NOMO-1 (cell line): ENCODE measurements around the gene INPP5J.

Experiments used
- DNase-seq, 2 experiments: peaks; one replicate each; lab custom pipeline; 2025; ENCODE audit not compliant: unreplicated experiment in 2 of 2; lab: John Stamatoyannopoulos, UW

INPP5J gene

DNA sequence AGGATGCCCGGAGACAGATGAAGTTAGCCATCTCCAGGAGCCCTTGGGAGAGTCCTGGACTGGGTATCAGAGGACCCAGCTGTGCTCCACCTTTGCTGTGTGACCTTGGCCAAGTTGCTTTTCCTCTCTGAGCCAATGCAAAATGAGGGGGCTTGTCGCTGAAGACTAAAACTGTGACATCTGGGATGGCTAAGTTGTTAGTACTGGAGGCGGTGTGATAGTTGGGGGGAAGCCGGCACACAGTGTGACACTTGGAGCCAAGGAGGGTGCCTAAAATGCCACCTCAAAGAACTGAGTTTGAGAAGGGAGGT, 481 bp downstream of the INPP5J start:
- no peak for DNase-seq

DNA sequence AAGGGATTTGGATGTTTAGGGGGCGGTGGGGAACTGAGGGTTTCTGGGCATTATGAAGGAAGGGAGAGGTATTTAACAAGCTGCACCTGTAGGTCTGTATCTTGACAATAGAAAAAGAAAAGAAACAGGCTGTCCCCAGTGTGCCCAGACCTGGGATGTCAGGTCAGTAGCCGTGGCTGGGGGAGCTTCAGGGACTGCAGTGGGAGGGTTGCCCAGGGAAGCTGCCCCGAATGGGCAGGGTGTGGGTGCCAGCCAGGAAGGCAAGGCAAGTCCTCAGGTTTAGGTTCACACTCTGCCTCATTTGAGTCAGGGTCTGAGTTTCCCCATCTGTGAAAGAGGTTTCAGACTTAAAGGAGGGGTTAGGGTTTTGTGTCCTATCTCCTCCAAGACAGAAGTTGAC, 1.5 kb downstream of the INPP5J start:
- no peak for DNase-seq

DNA sequence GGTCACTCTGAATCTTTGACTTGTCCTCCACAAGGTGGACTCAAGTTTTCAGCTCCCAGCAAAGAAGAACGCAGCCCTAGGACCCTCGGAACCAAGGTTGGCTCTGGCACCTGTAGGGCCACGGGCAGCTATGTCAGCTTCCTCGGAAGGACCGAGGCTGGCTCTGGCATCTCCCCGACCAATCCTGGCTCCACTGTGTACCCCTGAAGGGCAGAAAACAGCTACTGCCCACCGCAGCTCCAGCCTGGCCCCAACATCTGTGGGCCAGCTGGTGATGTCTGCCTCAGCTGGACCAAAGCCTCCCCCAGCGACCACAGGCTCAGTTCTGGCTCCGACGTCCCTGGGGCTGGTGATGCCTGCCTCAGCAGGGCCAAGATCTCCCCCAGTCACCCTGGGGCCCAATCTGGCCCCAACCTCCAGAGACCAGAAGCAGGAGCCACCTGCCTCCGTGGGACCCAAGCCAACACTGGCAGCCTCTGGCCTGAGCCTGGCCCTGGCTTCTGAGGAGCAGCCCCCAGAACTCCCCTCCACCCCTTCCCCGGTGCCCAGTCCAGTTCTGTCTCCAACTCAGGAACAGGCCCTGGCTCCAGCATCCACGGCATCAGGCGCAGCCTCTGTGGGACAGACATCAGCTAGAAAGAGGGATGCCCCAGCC, 2.2 kb downstream of the INPP5J start:
- no peak for DNase-seq

DNA sequence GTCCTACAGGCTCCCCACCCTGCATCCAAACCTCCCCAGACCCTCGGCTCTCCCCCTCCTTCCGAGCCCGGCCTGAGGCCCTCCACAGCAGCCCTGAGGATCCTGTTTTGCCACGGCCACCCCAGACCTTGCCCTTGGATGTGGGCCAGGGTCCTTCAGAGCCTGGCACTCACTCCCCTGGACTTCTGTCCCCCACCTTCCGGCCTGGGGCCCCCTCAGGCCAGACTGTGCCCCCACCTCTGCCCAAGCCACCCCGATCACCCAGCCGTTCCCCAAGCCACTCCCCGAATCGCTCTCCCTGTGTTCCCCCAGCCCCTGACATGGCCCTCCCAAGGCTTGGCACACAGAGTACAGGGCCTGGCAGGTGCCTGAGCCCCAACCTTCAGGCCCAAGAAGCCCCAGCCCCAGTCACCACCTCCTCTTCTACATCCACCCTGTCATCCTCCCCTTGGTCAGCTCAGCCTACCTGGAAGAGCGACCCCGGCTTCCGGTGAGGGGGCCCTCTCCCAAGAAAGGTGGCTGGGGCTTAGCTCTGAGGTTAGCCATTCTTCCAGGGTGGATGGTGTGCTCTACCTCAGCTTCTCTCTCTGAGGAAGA, 2.9 kb downstream of the INPP5J start:
- no peak for DNase-seq

DNA sequence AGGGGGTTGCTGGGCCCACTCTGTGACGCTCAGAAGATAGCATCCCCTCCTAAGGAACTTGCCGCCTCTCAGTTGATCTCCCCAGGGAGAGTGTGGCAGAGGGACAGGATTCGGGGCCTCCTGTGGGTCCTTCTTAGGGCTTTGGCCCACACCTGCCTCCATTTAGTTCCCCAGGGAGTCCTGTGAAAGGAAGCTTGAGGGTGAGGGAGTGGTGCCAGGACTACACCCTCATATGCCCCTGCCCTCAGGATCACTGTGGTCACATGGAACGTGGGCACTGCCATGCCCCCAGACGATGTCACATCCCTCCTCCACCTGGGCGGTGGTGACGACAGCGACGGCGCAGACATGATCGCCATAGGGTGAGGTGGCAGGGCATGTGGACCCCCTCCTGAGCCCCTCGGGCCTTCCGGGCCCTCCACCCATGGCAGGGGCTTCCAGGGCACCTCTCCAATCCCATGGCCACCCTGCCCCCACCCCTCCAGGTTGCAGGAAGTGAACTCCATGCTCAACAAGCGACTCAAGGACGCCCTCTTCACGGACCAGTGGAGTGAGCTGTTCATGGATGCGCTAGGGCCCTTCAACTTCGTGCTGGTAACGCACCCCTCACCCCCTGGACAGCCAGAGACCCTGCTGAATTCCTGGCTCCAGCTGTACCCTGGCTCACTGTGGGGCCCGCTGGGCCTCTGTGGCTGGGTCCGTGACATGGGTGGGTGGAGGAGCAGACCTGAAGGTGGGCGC, 3.5 kb downstream of the INPP5J start:
- no peak for DNase-seq

DNA sequence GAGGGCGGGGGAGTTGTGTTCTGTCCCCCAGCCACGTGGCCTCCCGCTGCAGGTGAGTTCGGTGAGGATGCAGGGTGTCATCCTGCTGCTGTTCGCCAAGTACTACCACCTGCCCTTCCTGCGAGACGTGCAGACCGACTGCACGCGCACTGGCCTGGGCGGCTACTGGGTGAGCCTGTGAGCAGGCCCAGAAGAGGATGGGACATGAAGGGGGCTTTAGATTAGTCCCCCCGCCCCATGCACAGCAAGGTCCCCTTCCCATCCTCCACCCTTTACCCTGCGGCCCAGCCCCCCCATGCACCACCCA, 4.1 kb downstream of the INPP5J start:
- DNase-seq: no peak

DNA sequence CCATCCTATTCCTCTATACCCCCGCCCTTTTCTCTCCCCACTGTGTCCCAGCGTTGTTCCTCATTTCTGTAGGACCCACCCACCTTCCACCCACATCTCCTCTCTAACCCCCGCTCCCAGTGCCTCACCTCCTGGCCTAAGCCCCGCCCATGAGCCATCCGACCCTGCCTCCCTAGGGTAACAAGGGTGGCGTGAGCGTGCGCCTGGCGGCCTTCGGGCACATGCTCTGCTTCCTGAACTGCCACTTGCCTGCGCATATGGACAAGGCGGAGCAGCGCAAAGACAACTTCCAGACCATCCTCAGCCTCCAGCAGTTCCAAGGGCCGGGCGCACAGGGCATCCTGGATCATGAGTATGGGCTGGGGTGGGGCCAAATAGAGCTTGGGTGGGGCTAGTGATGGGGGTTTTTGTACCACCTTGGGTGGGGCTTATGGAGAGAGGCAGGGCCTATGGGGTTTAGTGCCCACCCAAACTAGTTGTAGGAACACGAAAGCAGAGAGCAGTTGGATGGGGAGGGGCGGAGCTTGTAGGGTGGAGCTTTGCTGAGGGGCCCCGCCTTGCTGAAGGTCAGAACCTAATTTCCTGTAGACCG, 4.5 kb downstream of the INPP5J start:
- no peak for DNase-seq

DNA sequence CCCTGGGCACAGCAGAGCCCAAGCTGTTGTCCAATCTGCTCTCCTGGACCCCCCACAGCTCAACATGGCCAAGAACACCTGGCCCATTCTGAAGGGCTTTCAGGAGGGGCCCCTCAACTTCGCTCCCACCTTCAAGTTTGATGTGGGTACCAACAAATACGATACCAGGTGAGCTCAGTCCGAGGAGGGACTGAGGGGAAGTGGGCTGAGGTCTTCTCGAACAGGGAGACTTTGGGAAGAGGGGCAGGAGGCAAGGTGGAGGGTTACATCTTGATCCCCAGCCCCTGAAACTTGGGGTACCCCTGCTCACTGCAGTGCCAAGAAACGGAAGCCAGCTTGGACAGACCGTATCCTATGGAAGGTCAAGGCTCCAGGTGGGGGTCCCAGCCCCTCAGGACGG, 5.4 kb downstream of the INPP5J start:
- DNase-seq: no peak

DNA sequence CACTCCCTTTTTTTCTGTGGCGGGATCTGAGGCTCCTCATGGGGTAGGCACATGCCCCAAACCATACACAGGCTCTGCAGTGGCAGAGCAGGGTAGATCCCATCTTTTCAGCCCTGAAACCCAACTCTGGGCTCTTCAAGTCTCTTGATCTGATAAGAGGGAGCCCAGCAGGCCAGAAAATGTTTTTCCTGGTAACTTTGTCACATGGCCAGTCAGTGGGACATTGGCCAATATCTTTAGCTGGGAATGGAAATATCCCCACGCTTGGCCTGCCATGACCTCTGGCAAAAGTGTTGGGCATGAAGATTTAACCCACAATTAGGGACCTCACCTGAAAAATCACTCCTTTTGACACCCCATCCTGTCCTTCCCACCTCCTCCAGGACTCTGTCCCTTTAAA, 8.1 kb downstream of the INPP5J start:
- DNase-seq: no peak

DNA sequence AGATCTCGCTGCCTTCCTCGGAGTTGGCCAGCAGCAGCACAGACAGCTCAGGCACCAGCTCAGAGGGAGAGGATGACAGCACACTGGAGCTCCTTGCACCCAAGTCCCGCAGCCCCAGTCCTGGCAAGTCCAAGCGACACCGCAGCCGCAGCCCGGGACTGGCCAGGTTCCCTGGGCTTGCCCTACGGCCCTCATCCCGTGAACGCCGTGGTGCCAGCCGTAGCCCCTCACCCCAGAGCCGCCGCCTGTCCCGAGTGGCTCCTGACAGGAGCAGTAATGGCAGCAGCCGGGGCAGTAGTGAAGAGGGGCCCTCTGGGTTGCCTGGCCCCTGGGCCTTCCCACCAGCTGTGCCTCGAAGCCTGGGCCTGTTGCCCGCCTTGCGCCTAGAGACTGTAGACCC, 11.1 kb downstream of the INPP5J start:
- DNase-seq: no peak

DNA sequence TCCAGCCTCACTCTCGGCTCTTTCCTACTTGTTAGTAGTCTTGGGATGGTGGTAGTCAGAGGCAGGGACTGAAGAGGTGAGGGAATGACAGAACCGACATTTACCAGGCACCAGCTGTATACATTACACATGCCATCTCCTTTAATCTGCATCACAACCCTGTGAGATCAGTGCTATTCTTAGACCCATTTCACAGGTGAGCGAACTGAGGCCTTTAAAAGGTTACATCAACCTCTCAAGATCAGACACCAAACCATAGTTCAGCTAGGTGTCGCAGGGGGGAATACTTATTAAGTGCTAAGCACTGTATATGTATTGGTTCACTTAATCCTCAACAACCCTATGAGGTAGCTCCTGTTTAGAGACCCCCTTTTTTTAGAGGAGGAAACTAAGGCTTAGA, 11.9 kb downstream of the INPP5J start:
- DNase-seq: no peak

DNA sequence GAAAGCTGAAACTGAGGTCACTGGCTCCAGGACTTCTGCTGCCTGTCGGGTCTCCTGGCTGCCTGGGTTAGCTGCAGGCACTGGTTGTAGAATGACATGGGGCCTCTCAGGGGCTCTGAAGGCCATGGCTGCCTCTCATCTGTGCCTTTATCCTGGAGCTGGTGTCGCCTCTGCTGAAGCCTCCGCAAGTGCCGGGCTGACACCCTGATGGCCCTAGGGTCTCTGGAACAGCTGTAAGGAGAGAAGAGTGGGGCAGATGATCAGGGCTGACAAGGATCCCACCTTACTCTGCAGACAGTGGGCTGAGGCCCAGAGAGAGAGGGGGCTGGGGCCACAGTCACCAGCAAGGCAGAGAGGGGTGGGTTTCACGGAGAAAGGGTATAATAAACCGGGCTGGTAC, 12.9 kb downstream of the INPP5J start:
- no peak for DNase-seq

DNA sequence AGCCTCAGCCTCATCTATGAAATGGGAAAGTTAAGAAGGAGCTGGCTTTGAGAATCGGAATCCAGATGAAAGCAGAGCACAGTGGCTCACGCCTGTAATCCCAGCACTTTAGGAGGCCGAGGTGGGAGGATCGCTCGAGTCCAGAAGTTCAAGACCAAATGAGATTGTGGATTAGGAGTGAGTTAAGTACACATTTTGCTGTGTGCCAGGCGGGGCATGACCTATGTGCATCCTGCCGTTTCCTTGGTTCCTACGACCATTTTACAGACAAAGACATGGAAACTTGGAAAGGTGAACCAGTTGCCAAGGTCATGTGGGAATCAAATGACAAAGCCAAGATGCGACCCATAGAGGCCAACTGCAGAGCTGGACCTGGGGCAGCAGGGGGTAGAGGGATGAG, 13.4 kb downstream of the INPP5J start:
- DNase-seq: no peak

DNA sequence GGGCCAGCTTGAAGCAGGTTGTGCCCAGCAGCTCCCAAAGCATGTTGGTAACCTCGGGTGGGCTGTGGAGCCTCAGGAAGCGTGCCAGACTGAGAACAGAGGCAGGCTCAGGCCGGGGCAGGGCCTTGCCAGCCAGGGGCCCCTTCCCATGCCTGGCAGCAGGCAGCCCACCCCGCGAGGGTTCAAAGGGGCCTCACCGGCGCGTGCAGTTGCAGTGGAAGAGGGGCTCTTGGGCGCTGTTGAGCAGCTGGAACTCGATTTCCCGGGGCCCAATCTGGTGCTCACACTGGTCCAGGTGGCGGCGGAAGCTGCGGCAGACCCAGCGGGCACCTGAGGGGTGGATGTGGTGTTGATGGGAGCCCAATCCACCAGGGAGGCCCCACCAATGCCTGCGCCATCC, 13.9 kb downstream of the INPP5J start:
- no peak for DNase-seq

DNA sequence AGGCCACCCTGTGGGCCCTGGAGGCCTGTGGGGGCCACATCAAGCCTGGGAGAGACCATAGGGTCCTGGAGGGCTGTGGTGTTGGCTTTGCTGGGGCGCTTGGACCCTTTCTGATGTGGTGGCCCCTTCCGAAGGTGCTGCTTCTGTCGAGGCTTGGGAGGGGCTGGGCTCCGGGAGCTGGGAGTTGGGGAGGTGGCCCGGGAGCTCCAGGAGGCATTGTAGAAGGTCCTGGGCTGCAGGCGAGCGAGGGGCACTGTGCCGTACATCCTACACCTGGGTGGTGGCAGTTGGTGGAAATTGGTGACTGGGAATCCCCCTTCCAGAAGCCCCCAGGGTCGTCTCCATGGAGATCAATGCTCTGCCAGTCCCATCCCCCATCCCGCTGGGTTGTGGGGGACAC, 15.0 kb downstream of the INPP5J start:
- DNase-seq: no peak

DNA sequence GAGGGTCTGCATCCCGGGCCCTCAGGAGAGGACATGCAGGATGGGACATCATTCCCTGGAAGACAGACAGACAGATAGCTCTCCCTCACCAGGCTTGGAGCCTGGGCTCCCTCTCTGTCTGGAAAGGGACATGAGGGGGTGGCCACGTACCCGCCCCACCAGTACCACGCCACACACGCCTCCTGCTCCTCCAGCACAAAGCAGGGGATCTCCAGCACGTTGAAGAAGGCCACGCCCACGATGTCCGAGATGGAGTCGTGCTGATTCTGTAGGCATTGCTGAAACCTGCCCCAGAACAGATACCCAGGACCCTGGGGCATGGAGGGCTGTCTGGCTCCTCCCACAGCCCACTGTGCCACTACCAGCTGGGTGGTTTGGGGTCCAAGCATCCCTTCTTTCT, 15.4 kb downstream of the INPP5J start:
- no peak for DNase-seq

DNA sequence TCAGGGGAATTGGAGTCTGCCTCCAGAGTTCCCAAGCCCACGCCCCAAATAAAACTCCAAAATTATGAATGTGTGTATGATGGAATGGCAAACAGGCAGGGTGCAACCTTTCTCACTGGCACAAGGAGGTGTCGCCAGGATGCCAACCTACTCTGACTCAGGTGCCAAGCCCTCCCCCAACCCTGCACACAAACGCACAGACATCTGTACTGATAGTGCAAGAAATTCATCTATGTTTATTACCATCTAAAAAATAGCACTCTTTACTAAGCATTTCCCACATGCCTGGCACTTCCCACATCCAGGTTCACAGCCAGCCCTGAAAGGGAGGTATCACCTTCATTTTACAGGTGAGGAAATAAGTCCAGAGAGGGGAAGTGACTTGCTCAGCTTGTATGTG, 16.3 kb downstream of the INPP5J start:
- DNase-seq: no peak

DNA sequence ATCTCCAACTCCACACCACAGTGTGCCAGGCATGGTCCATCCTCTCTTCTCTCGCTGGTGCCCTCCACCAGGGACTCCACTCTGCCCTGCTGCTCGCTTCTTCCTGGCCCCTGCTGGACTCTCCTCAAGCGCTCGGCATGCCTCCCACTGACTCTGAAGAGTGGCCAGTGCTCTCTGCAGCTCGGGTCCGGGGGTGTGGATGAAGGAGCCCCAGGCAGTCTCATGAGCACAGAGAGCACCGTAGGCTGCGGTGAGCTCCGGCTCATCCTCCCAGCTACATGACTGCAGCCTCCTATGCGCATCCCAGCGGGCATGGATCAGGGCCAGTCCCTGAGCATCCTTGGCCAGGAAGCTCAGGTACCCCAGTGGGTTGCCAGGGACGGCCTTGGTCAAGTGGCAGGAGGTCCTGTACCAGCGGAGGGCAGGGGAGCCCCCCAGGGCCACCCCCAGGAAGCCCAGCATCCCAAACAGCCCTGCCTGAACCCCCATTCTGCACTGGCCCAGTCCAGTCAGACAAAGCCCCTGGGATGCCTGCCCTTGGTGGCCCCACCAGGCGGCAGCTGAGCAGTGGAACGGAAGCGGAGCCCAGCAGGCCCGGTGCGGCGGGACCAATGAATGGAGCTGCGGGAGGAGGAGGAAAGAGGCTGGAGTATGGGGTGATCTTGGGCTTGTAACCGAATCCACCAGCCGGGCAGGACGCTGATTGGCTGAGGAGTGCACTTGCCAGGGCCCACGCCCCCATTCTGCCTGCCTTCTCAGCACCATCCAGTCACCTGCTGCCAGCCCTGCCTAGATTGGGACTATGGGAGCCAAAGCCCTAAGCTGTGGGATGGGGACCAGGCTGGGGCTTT, 17.3 kb downstream of the INPP5J start, which contains the start of gene PLA2G3:
PLA2G3 (minus strand) TSS at position 643 of the 851 bp plus-strand sequence; CDS start at position 489, 154 bp downstream.
- no peak for DNase-seq

DNA sequence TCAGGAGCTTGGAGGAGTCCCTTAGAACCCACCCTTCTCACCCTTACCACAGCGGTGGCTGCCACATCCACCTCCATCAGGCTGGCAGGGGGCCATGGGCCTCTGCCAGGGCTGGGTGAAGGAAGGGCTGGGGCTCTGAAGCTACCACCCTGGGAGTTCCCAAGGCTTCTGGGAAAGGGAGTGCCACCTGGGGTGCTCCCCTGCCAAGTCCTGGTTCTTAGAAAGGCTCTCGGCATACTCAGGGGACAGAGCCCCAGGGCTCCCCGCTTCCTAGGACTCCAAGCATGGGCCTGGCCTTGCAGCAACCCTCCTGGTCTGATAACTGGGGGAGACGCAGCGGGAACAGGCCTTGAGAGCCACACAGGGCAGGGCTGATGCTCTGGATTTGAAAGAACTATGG, 18.0 kb downstream of the INPP5J start:
- no peak for DNase-seq

DNA sequence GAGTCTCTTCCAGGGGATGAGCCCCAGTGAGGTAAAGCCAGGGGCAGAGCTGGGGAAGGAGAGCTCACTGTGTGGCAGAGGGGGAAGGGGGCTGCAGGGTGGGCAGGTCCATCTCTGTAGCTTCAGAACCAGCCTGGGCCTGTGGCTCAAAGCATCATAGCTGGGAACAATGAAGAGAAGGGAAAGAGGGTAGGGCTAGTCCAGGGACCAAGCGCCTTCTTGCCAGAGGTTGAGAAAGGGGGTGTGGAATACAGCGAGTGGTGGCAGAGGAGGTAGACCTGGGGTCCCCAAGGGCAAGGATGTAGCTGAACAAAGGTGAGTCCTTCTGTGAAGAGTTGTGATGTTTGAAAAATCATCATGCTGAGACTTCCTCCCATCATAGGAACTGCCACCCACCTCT, 18.8 kb downstream of the INPP5J start:
- no peak for DNase-seq

DNA sequence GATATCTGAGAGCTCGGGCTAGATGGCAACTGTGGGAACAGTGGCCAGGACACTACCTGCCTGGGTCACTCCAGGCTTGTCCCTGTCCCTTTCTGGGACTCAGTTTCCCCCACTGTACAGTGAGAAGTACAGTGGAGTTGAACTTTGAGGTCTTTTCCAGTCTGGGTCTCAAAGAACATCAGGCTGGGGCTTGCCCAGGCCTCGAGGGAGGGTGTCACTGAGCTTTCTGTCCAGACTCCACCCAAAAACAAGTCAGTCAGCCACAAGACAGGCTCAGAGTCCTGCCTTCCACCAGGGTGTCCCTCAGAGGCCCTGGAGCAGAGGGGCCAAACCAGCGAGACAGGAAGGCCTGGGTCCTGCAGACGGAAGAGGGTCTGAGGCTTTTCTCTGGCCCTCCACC, 19.5 kb downstream of the INPP5J start:
- no peak for DNase-seq
